Mesenchymal stem cell (in vitro differentiated cells and primary cell): ENCODE measurements around the gene KCNH5.

Experiments
- DNase-seq: peaks from one replicate; pipeline ENCODE4 v3.0.0-alpha.2; 2013
- H2AFZ ChIP-seq: one replicate; pipeline ENCODE4 v1.6.1; 2013; ENCODE audit warnings: low read depth, mild to moderate bottlenecking, control low read depth, inconsistent platforms, low read length, moderate library complexity
- H2AK5ac ChIP-seq: 2 replicates; pipeline ENCODE4 v1.6.1; 2013; ENCODE audit warnings: low read length, moderate library complexity, mild to moderate bottlenecking, inconsistent platforms; ENCODE audit not compliant: severe bottlenecking
- H2BK120ac ChIP-seq: one replicate; pipeline ENCODE4 v1.6.1; 2013; ENCODE audit warnings: low read depth, mild to moderate bottlenecking, inconsistent platforms, low read length, moderate library complexity
- H2BK12ac ChIP-seq, 2 experiments: one replicate each; pipeline ENCODE4 v1.6.1; 2013; ENCODE audit warnings: inconsistent platforms in 2 of 2, low read length in 2 of 2, mild to moderate bottlenecking in 2 of 2, moderate library complexity in 2 of 2, control low read depth in 1 of 2
- H2BK15ac ChIP-seq: one replicate; pipeline ENCODE4 v1.6.1; 2013; ENCODE audit warnings: mild to moderate bottlenecking, low read depth, inconsistent platforms; ENCODE audit not compliant: poor library complexity, severe bottlenecking
- H2BK5ac ChIP-seq: 2 replicates; pipeline ENCODE4 v1.6.1; 2013; ENCODE audit warnings: low read depth, mild to moderate bottlenecking, low read length, control low read depth, inconsistent platforms; ENCODE audit not compliant: poor library complexity, severe bottlenecking
- H3K14ac ChIP-seq, 2 experiments: one replicate each; pipeline ENCODE4 v1.6.1; 2013; ENCODE audit warnings: inconsistent platforms in 2 of 2, low read length in 2 of 2, control low read depth in 1 of 2, mild to moderate bottlenecking in 1 of 2, moderate library complexity in 1 of 2
- H3K18ac ChIP-seq, 2 experiments: one replicate each; pipeline ENCODE4 v1.6.1; 2013; ENCODE audit warnings: inconsistent platforms in 2 of 2, low read length in 2 of 2, control low read depth in 1 of 2, low read depth in 1 of 2, mild to moderate bottlenecking in 1 of 2
- H3K23ac ChIP-seq, 2 experiments: one replicate each; pipeline ENCODE4 v1.6.1; 2013; ENCODE audit warnings: inconsistent platforms in 2 of 2, low read length in 2 of 2, mild to moderate bottlenecking in 2 of 2, moderate library complexity in 2 of 2, control low read depth in 1 of 2
- H3K27ac ChIP-seq: 2 replicates; pipeline ENCODE4 v1.5.1; 2013; ENCODE audit warnings: mild to moderate bottlenecking, moderate library complexity, low read length, control low read depth, inconsistent platforms; ENCODE audit not compliant: poor library complexity, severe bottlenecking
- H3K27me3 ChIP-seq, 2 experiments: 2 replicates each; pipeline versions ENCODE4 v1.6.1 to v1.7.0; 2013; ENCODE audit warnings: low read length in 2 of 2, mild to moderate bottlenecking in 2 of 2, moderate library complexity in 2 of 2, control low read depth in 1 of 2, inconsistent platforms in 1 of 2; ENCODE audit not compliant: control insufficient read depth in 1 of 2, insufficient read depth in 1 of 2
- H3K36me3 ChIP-seq, 2 experiments: 2 replicates each; pipeline versions ENCODE4 v1.6.1 to v1.7.0; 2013; ENCODE audit warnings: low read length in 2 of 2, control low read depth in 1 of 2, inconsistent platforms in 1 of 2, low read depth in 1 of 2, mild to moderate bottlenecking in 1 of 2; ENCODE audit not compliant: insufficient read depth in 2 of 2, control insufficient read depth in 1 of 2
- H3K4ac ChIP-seq, 2 experiments: one replicate each; pipeline ENCODE4 v1.6.1; 2013; ENCODE audit warnings: inconsistent platforms in 2 of 2, low read length in 2 of 2, mild to moderate bottlenecking in 2 of 2, moderate library complexity in 2 of 2, control low read depth in 1 of 2, low read depth in 1 of 2
- H3K4me1 ChIP-seq: 2 replicates; pipeline ENCODE4 v1.6.1; 2013; ENCODE audit warnings: low read depth, low read length, control low read depth; ENCODE audit not compliant: control insufficient read depth, insufficient read depth
- H3K4me2 ChIP-seq: 2 replicates; pipeline ENCODE4 v1.6.1; 2013; ENCODE audit warnings: low read length, mild to moderate bottlenecking, inconsistent platforms; ENCODE audit not compliant: poor library complexity, severe bottlenecking
- H3K4me3 ChIP-seq, 2 experiments: 2 replicates each; pipeline versions ENCODE4 v1.5.1 to v1.7.0; 2013; ENCODE audit warnings: low read length in 2 of 2, mild to moderate bottlenecking in 2 of 2, control low read depth in 1 of 2, low read depth in 1 of 2; ENCODE audit not compliant: insufficient read depth in 1 of 2
- H3K79me1 ChIP-seq: replicated peaks from 2 replicates; pipeline ENCODE4 v1.6.1; 2013; ENCODE audit warnings: mild to moderate bottlenecking, control low read depth, low read length, inconsistent platforms; ENCODE audit not compliant: poor library complexity, severe bottlenecking
- H3K9ac ChIP-seq: 2 replicates; pipeline ENCODE4 v1.7.0; 2013; ENCODE audit warnings: mild to moderate bottlenecking, low read length, moderate library complexity
- H3K9me3 ChIP-seq: 2 replicates; pipeline ENCODE4 v1.7.0; 2013; ENCODE audit warnings: mild to moderate bottlenecking, low read length; ENCODE audit not compliant: control insufficient read depth
- H4K8ac ChIP-seq: one replicate; pipeline ENCODE4 v1.6.1; 2013; ENCODE audit warnings: inconsistent platforms, mild to moderate bottlenecking, low read length, moderate library complexity
- H4K91ac ChIP-seq: one replicate; pipeline ENCODE4 v1.6.1; 2013; ENCODE audit warnings: mild to moderate bottlenecking, low read length, inconsistent platforms
- WGBS: methylation state at CpG from one replicate; pipeline ENCODE4 v1.1.7; 2013; ENCODE audit warnings: mixed read lengths; 5-methylcytosine and 5-hydroxymethylcytosine counted together

KCNH5 gene

DNA sequence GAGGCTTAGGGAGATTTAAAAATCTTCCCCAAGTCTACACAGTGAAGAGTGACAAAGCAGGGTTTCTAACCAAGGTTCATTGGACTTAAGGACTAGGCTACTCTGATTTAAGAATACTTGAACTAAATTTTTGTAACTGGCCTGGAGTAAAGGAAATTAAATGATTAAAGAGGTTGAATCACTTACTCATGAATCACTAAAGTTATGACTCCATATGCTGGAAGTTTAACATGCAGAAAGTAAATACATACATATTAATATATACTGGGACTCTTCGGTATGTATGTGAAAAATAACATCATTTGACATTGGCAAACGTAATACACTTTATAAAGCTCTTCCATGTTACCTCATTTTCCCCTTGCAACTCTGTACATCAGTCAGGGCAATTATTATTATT, 322.9 kb downstream of the KCNH5 start:
- no peaks in the 10 kb centered on the region for H3K27me3 ChIP-seq
- H3K9me3 ChIP-seq = no peaks in the 10 kb centered on the region
- H2BK12ac ChIP-seq = no peak overlapping the region
- no peak overlapping the region for H3K18ac ChIP-seq
- H3K27ac ChIP-seq = no peak overlapping the region
- H2AFZ ChIP-seq = no peak overlapping the region
- no peak overlapping the region for H3K4me2 ChIP-seq
- no peak overlapping the region for H3K9ac ChIP-seq
- H3K4ac ChIP-seq = no peak overlapping the region
- H3K14ac ChIP-seq = no peak overlapping the region
- WGBS = 67% methylated on average over 1 of the region's 2 CpGs
- H3K79me1 ChIP-seq = no peaks in the 10 kb centered on the region
- H4K8ac ChIP-seq = no peak overlapping the region
- no peak overlapping the region for H2BK15ac ChIP-seq
- H4K91ac ChIP-seq = no peak overlapping the region
- no peaks in the 10 kb centered on the region for H3K4me1 ChIP-seq
- H2BK5ac ChIP-seq = no peak overlapping the region
- H2AK5ac ChIP-seq = no peak overlapping the region
- no peak for DNase-seq
- no peak overlapping the region for H3K4me3 ChIP-seq
- no peak overlapping the region for H3K23ac ChIP-seq
- H2BK120ac ChIP-seq = no peak overlapping the region
- H3K36me3 ChIP-seq = no peaks in the 10 kb centered on the region

DNA sequence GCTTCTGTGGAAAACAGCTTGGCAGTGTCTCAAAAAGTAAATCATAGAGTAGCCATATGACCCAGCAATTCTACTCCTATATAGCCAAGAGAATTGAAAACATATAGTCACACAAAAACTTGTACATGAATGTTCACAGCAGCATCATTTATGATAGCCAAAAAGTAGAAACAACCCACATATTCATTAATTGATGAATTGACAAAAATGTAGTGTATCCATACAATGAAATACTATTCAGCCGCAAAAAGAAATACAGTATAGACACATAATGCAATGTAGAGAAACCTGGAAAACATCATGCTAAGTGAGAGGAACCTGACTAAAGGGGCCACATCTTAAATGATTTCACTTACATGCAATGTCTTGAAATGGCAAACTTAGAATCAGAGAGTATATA, 326.6 kb downstream of the KCNH5 start:
- no peaks in the 10 kb centered on the region for H3K4me1 ChIP-seq
- DNase-seq = no peak
- H3K9me3 ChIP-seq = no peaks in the 10 kb centered on the region
- no peak overlapping the region for H4K8ac ChIP-seq
- H2BK12ac ChIP-seq = no peak overlapping the region
- H3K14ac ChIP-seq = no peak overlapping the region
- H3K23ac ChIP-seq = no peak overlapping the region
- no peak overlapping the region for H3K18ac ChIP-seq
- H3K4me3 ChIP-seq = no peak overlapping the region
- H3K79me1 ChIP-seq = no peaks in the 10 kb centered on the region
- no peak overlapping the region for H2BK15ac ChIP-seq
- no peak overlapping the region for H2AK5ac ChIP-seq
- no peak overlapping the region for H3K27ac ChIP-seq
- no peak overlapping the region for H2BK120ac ChIP-seq
- no peak overlapping the region for H2BK5ac ChIP-seq
- no CpG with 5 or more reads among the region's 1 CpG for WGBS
- no peak overlapping the region for H3K9ac ChIP-seq
- no peak overlapping the region for H3K4me2 ChIP-seq
- H3K27me3 ChIP-seq = no peaks in the 10 kb centered on the region
- no peak overlapping the region for H2AFZ ChIP-seq
- H3K36me3 ChIP-seq = no peaks in the 10 kb centered on the region
- H4K91ac ChIP-seq = no peak overlapping the region
- H3K4ac ChIP-seq = no peak overlapping the region

DNA sequence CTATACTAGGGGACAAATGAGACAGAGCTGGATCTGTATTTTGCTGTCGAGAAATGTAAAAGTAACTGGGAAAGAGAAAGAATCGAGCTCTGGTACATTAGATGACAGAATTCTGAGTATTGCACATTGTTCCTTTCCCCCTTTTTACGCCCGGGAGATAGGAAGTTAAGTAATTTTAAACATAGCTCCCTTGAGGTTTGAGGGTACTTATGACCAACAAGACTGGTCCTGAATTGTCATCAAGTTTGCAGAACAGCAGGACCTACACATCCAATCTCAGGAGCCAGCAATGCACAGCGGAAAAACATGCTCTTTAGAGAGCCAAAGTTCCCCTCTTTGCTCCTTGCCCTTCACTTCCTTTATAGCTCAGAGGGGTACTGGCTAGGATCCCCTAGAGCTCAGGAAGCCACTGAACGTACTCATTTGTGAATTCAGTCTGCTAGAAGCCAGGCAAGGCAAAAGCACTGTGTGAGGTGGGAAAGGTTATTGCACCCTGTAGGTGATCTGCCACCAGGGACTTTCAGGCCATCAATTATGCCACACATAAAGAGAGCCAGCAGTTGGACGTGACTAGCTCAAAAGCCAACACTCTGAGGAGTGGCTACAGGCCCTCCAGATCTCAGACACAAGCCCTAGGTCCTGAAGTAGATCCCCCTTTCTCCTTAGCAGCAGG, 333.8 kb downstream of the KCNH5 start:
- Histone ChIP-seq H3K9me3 (no peaks in the 10 kb centered on the region), H3K4me2 (no peak overlapping the region), H3K27ac (no peak overlapping the region), H2BK5ac (no peak overlapping the region), H3K27me3 (no peaks in the 10 kb centered on the region), H4K8ac (no peak overlapping the region), H3K4ac (no peak overlapping the region), H4K91ac (no peak overlapping the region), H3K14ac (no peak overlapping the region), H3K9ac (no peak overlapping the region), H2BK120ac (no peak overlapping the region), H2AFZ (no peak overlapping the region), H3K79me1 (no peaks in the 10 kb centered on the region), H3K36me3 (no peaks in the 10 kb centered on the region), H2AK5ac (no peak overlapping the region), H2BK15ac (no peak overlapping the region), H3K23ac (no peak overlapping the region), H3K18ac (no peak overlapping the region), H3K4me1 (no peaks in the 10 kb centered on the region), H2BK12ac (no peak overlapping the region), H3K4me3 (no peak overlapping the region)
- DNase-seq = no peak
- WGBS = 54% methylated on average over 7 of the region's 7 CpGs

DNA sequence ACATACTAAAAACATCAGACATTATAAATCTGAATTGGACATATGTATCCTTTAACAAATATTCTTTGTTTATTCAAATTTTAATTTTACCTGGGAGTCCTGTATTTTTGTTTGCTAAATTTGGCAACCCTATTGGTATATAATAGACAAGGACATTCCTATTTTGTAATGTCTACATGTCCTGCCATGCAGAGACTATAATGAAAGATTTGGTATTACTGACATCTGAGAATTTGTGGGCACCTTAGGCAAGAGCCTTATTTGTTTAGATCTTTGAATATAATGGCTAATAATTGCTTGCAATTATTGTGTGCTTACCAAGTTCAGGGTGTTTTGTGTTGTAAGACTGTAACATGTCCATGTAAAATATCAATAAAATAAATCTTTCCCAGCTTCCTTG, 334.4 kb downstream of the KCNH5 start:
- Histone ChIP-seq H2BK5ac (no peak overlapping the region), H3K4me3 (no peak overlapping the region), H3K14ac (no peak overlapping the region), H2AFZ (no peak overlapping the region), H4K91ac (no peak overlapping the region), H2BK12ac (no peak overlapping the region), H2BK15ac (no peak overlapping the region), H4K8ac (no peak overlapping the region), H3K79me1 (no peaks in the 10 kb centered on the region), H3K36me3 (no peaks in the 10 kb centered on the region), H3K4me1 (no peaks in the 10 kb centered on the region), H3K4ac (no peak overlapping the region), H2AK5ac (no peak overlapping the region), H3K27ac (no peak overlapping the region), H3K4me2 (no peak overlapping the region), H3K23ac (no peak overlapping the region), H3K18ac (no peak overlapping the region), H3K9me3 (no peaks in the 10 kb centered on the region), H2BK120ac (no peak overlapping the region), H3K27me3 (no peaks in the 10 kb centered on the region), H3K9ac (no peak overlapping the region)
- DNase-seq = no peak
